Naive thymus-derived CD4-positive, alpha-beta T cell (primary cell): ENCODE measurements around the gene ZNF415. TPM values are rescaled to one million over a fixed set of nuclear protein-coding genes. Genes with fewer than 3 reads are reported as not detected.

Experiments used
- ATAC-seq: fragments of 150-1000 bp; cut with Tn5 transposase; 2 replicates; pipeline ENCODE4 v1.10.0; 2021; ENCODE audit warnings: mild to moderate bottlenecking, moderate library complexity
- CTCF ChIA-PET: fragments of 350-600 bp; sonication (Branson Sonifier 250); formaldehyde crosslinking; loops from one replicate; lab custom pipeline; 2021; ENCODE audit warnings: antibody characterized with exemption; lab: Charles Lee
- POLR2A ChIA-PET: fragments of 350-600 bp; sonication (Branson Sonifier 250); formaldehyde crosslinking; loops from one replicate; lab custom pipeline; 2021; ENCODE audit warnings: antibody characterized with exemption, inconsistent platforms; lab: Charles Lee
- DNase-seq, 9 donors: peaks; one replicate each; pipeline versions ENCODE4 v3.0.0 to v3.0.0-alpha.2; 2020 to 2022; ENCODE audit warnings: mixed read lengths in 1 of 9
- H3K27ac ChIP-seq: one replicate; pipeline ENCODE4 v1.7.0; 2013; ENCODE audit warnings: mild to moderate bottlenecking, low read depth, low read length, moderate library complexity
- H3K27me3 ChIP-seq, 2 donors: one replicate each; pipeline ENCODE4 v1.7.0; 2013; ENCODE audit warnings: low read length in 2 of 2, mild to moderate bottlenecking in 2 of 2, moderate library complexity in 2 of 2; ENCODE audit not compliant: control insufficient read depth in 2 of 2, insufficient read depth in 2 of 2
- H3K36me3 ChIP-seq, 3 experiments: 1 replicate in 2 of 3; 2 replicates in 1 of 3; pipeline ENCODE4 v1.7.0; 2013; ENCODE audit warnings: low read length in 3 of 3, mild to moderate bottlenecking in 3 of 3, moderate library complexity in 1 of 3; ENCODE audit not compliant: insufficient read depth in 3 of 3, control insufficient read depth in 2 of 3
- H3K4me1 ChIP-seq, 2 donors: one replicate each; pipeline ENCODE4 v1.7.0; 2013; ENCODE audit warnings: low read length in 2 of 2, mild to moderate bottlenecking in 2 of 2, moderate library complexity in 1 of 2; ENCODE audit not compliant: control insufficient read depth in 2 of 2, insufficient read depth in 2 of 2
- H3K4me3 ChIP-seq: 2 replicates; pipeline ENCODE4 v1.7.0; 2013; ENCODE audit warnings: mild to moderate bottlenecking, low read length
- H3K9me3 ChIP-seq, 3 experiments: 1 replicate in 2 of 3; 2 replicates in 1 of 3; pipeline ENCODE4 v1.7.0; 2013; ENCODE audit warnings: low read length in 3 of 3; ENCODE audit not compliant: control insufficient read depth in 2 of 3
- H3K27ac Mint-ChIP-seq, 9 donors: one replicate each; pipeline ENCODE4 v1.8.0; 2020 to 2022; ENCODE audit warnings: mixed read lengths in 9 of 9, mild to moderate bottlenecking in 8 of 9, moderate library complexity in 5 of 9, inconsistent platforms in 2 of 9
- H3K27me3 Mint-ChIP-seq, 5 donors: one replicate each; pipeline ENCODE4 v1.8.0; 2021 to 2022; ENCODE audit warnings: mixed read lengths in 5 of 5, mild to moderate bottlenecking in 1 of 5
- H3K36me3 Mint-ChIP-seq, 5 donors: one replicate each; pipeline ENCODE4 v1.8.0; 2020 to 2022; ENCODE audit warnings: mixed read lengths in 5 of 5, mild to moderate bottlenecking in 3 of 5, inconsistent platforms in 1 of 5
- H3K4me1 Mint-ChIP-seq, 7 donors: one replicate each; pipeline ENCODE4 v1.8.0; 2020 to 2022; ENCODE audit warnings: mixed read lengths in 7 of 7, mild to moderate bottlenecking in 3 of 7, inconsistent platforms in 1 of 7
- H3K4me3 Mint-ChIP-seq, 10 donors: one replicate each; pipeline ENCODE4 v1.8.0; 2020 to 2022; ENCODE audit warnings: mild to moderate bottlenecking in 10 of 10, mixed read lengths in 10 of 10, moderate library complexity in 6 of 10, inconsistent platforms in 2 of 10
- H3K9me3 Mint-ChIP-seq, 11 donors: one replicate each; pipeline ENCODE4 v1.8.0; 2020 to 2022; ENCODE audit warnings: mixed read lengths in 11 of 11, mild to moderate bottlenecking in 4 of 11, inconsistent platforms in 1 of 11, moderate library complexity in 1 of 11
- intact Hi-C, 2 donors: fragments of 100-400 bp; cut with micrococcal nuclease; formaldehyde crosslinking; loops; one replicate each; pipeline ENCODE4 v1.15.1; 2023
- polyA plus RNA-seq, 2 donors: library from polyadenylated mRNA; unstranded; fragments of 300-500 nt; fragmentation: Illumina TruSeq; gene quantifications; one replicate each; pipeline ENCODE4 v1.2.3, GENCODE V29; 2021
- total RNA-seq, 6 experiments: library from RNA in 5 of 6; stranded (reverse) in 5 of 6; gene quantifications; 1 replicate in 5 of 6; 2 replicates in 1 of 6; pipeline ENCODE4 v1.2.3 and lab custom pipeline; 2021 to 2026

ZNF415 gene
- total and polyA plus RNA-seq, 7 experiments from 2014 or later: 0.58 to 3.6 (median 1.2) TPM

GRCh38 chr19:53091413-53092254 is 41.1 kb downstream of the ZNF415 start:
- Mint-ChIP-seq H3K9me3 (peaks cover 0 to 80% (median 10%) of the 10 kb centered on the region in 11 donors), H3K27me3 (no peaks in the 10 kb centered on the region), H3K36me3 (peaks cover 25 to 91% (median 86%) of the 10 kb centered on the region in 5 donors), H3K27ac (no peak overlapping the region), H3K4me3 (no peak overlapping the region), H3K4me1 (peaks cover 4 to 18% (median 7%) of the 10 kb centered on the region in 7 donors)
- intact Hi-C loops: no loop called here
- no peaks in the 10 kb centered on the region for H3K9me3 ChIP-seq
- H3K36me3 ChIP-seq: peaks cover 14 to 63% (median 15%) of the 10 kb centered on the region in 3 experiments
- no peak for DNase-seq
- no peak for ATAC-seq
- ChIA-PET CTCF (no interaction called here), POLR2A (no interaction called here)
- H3K27ac ChIP-seq: no peak overlapping the region
- H3K4me1 ChIP-seq: no peaks in the 10 kb centered on the region
- H3K4me3 ChIP-seq: no peak overlapping the region
- no peaks in the 10 kb centered on the region for H3K27me3 ChIP-seq

DNA sequence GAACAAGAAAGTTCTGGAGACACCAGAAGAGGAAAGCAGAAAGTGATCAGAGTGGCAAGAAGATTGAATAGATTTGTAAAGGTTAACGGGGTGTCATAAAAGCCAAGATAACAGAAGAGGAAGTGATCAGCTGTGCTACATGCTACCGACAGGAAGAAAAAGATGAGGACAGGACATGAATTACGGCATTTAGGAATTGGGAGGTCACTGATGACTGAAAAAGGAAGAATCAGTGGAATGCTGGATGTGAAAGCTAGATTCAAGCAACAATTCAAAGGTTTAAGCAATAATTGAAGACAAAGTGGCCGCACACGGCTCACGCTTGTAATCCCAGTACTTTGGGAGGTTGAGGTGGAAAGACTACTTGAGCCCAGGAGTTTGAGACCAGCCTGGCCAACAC is 44.6 kb downstream of the ZNF415 start:
- Mint-ChIP-seq H3K4me1 (peaks cover 3 to 9% (median 6%) of the 10 kb centered on the region in 7 donors), H3K36me3 (peaks cover 39 to 94% (median 94%) of the 10 kb centered on the region in 5 donors), H3K27ac (peak overlapping the region in 1 of 9 donors; percentile 45), H3K27me3 (no peaks in the 10 kb centered on the region), H3K9me3 (peaks cover 0 to 88% (median 18%) of the 10 kb centered on the region in 11 donors), H3K4me3 (no peak overlapping the region)
- peaks cover 20 to 81% (median 36%) of the 10 kb centered on the region in 3 experiments for H3K36me3 ChIP-seq
- H3K27me3 ChIP-seq: no peaks in the 10 kb centered on the region
- no peaks in the 10 kb centered on the region for H3K4me1 ChIP-seq
- CTCF ChIA-PET: no interaction called here
- ATAC-seq (no peak), DNase-seq (no peak)
- intact Hi-C loops: no loop called here
- H3K4me3 ChIP-seq: no peak overlapping the region
- no peak overlapping the region for H3K27ac ChIP-seq
- peaks cover 0 to 12% (median 3%) of the 10 kb centered on the region in 3 experiments for H3K9me3 ChIP-seq
- POLR2A ChIA-PET: no interaction called here

DNA sequence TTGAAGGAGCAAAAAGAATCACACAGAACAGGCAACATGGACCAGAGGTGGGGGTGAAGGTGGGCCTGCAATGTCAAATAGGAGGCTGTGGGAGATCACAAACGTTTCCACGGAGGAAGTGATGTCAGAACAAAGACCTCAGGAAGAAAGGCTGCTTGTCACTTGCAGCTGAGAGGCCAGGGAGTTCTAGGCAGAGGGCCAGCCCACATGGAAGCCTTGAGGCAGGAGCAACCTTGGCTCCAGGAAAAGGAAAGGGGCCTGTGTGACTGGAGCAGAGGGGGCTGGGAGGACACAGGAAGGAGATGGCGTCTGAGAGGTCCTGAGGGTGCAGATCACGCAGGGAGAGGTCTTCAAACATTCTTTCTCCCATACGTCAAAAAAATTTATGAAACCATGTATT is 45.8 kb downstream of the ZNF415 start:
- intact Hi-C loops: no loop called here
- ATAC-seq: no peak
- no peak overlapping the region for H3K4me3 Mint-ChIP-seq
- CTCF ChIA-PET: no interaction called here
- peak overlapping the region in 3 of 9 donors; percentile 8 to 65 (median 32) for H3K27ac Mint-ChIP-seq
- Histone ChIP-seq H3K4me1 (no peaks in the 10 kb centered on the region), H3K36me3 (peaks cover 20 to 85% (median 38%) of the 10 kb centered on the region in 3 experiments), H3K9me3 (peaks cover 0 to 19% (median 4%) of the 10 kb centered on the region in 3 experiments), H3K27ac (no peak overlapping the region), H3K27me3 (no peaks in the 10 kb centered on the region), H3K4me3 (no peak overlapping the region)
- no peaks in the 10 kb centered on the region for H3K27me3 Mint-ChIP-seq
- POLR2A ChIA-PET: no interaction called here
- H3K9me3 Mint-ChIP-seq: peaks cover 0 to 93% (median 22%) of the 10 kb centered on the region in 11 donors
- peaks cover 41 to 97% (median 96%) of the 10 kb centered on the region in 5 donors for H3K36me3 Mint-ChIP-seq
- no peak for DNase-seq
- H3K4me1 Mint-ChIP-seq: peaks cover 3 to 7% (median 4%) of the 10 kb centered on the region in 7 donors

GRCh38 chr19:53085496-53085895 is 47.2 kb downstream of the ZNF415 start:
- H3K4me1 ChIP-seq: no peaks in the 10 kb centered on the region
- H3K36me3 ChIP-seq: peaks cover 18 to 78% (median 32%) of the 10 kb centered on the region in 3 experiments
- peaks cover 3 to 8% (median 6%) of the 10 kb centered on the region in 7 donors for H3K4me1 Mint-ChIP-seq
- no peak overlapping the region for H3K4me3 Mint-ChIP-seq
- no peaks in the 10 kb centered on the region for H3K27me3 Mint-ChIP-seq
- H3K36me3 Mint-ChIP-seq: peaks cover 54 to 98% (median 97%) of the 10 kb centered on the region in 5 donors
- peaks cover 0 to 32% (median 7%) of the 10 kb centered on the region in 3 experiments for H3K9me3 ChIP-seq
- no peaks in the 10 kb centered on the region for H3K27me3 ChIP-seq
- intact Hi-C loops: no loop called here
- POLR2A ChIA-PET: no interaction called here
- CTCF ChIA-PET: no interaction called here
- no peak overlapping the region for H3K4me3 ChIP-seq
- ATAC-seq (no peak), DNase-seq (no peak)
- peaks cover 4 to 95% (median 37%) of the 10 kb centered on the region in 11 donors for H3K9me3 Mint-ChIP-seq
- no peak overlapping the region for H3K27ac ChIP-seq
- peak overlapping the region in 1 of 9 donors; percentile 8 for H3K27ac Mint-ChIP-seq

DNA sequence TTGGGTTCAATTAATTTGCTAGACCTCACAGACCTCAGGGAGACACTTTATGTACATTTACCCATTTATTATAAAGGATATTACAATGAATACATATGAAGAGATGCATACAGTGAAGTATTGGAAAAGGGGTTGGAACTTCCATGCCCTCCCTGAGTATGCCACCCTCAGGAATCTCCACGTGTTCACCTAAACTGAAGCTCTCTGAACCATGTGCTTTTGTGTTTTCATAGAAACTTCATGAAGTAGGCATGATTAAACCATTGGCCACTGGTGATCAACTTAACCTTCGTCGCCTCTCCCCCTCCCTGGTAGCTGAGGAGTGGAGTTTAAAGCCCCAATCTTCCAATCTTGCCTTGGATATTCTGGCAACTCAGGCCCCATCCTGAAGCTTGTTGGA is 49.8 kb downstream of the ZNF415 start:
- H3K27ac ChIP-seq: no peak overlapping the region
- no peak for DNase-seq
- intact Hi-C loops: no loop called here
- Mint-ChIP-seq H3K4me3 (no peak overlapping the region), H3K27ac (no peak overlapping the region), H3K4me1 (peaks cover 0 to 6% (median 3%) of the 10 kb centered on the region in 7 donors), H3K36me3 (peaks cover 53 to 98% (median 96%) of the 10 kb centered on the region in 5 donors), H3K9me3 (peaks cover 12 to 98% (median 56%) of the 10 kb centered on the region in 11 donors), H3K27me3 (no peaks in the 10 kb centered on the region)
- CTCF ChIA-PET: no interaction called here
- ATAC-seq: no peak
- POLR2A ChIA-PET: interaction anchor here (0.7 kb wide), 1 partner anchor 19 kb away, joined by 3 read pairs; no protein-coding TSS in a partner anchor
- H3K4me3 ChIP-seq: no peak overlapping the region
- peaks cover 11 to 76% (median 30%) of the 10 kb centered on the region in 3 experiments for H3K36me3 ChIP-seq
- no peaks in the 10 kb centered on the region for H3K27me3 ChIP-seq
- H3K4me1 ChIP-seq: no peaks in the 10 kb centered on the region
- H3K9me3 ChIP-seq: peaks cover 0 to 46% (median 7%) of the 10 kb centered on the region in 3 experiments

DNA sequence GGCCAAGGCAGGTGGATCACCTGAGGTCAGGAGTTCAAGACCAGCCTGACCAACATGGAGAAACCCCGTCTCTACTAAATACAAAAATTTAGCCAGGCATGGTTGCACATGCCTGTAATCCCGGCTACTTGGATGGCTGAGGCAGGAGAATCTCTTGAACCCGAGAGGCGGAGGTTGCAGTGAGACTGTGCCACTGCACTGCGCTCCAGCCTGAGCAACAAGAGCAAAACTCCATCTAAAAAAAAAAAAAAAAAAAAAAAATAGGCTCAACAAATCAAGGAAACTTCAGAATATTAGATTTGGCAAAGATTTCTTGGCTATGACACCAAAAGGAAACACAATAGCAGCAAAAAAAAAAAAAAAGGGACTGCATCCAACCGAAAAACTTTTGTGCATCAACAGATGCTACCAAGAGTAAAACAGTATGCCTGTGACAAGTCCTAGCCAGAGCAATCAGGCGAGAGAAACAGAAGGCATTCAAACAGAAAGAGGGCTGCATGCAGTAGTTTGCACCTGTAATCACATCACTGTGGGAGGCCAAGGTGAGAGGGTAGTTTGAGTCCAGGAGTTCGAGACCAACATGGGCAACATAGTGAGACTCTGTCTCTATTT is 53.3 kb downstream of the ZNF415 start:
- CTCF ChIA-PET: no interaction called here
- Histone ChIP-seq H3K36me3 (peaks cover 12 to 71% (median 20%) of the 10 kb centered on the region in 3 experiments), H3K9me3 (peaks cover 6 to 73% (median 21%) of the 10 kb centered on the region in 3 experiments), H3K27ac (no peak overlapping the region), H3K4me1 (no peaks in the 10 kb centered on the region), H3K4me3 (no peak overlapping the region), H3K27me3 (no peaks in the 10 kb centered on the region)
- intact Hi-C loops: no loop called here
- Mint-ChIP-seq H3K27me3 (no peaks in the 10 kb centered on the region), H3K9me3 (peaks cover 12 to 100% (median 86%) of the 10 kb centered on the region in 11 donors), H3K4me3 (no peak overlapping the region), H3K27ac (peak overlapping the region in 2 of 9 donors; percentile 39 to 48), H3K4me1 (peaks cover 0 to 4% (median 0%) of the 10 kb centered on the region in 7 donors), H3K36me3 (peaks cover 57 to 98% (median 97%) of the 10 kb centered on the region in 5 donors)
- POLR2A ChIA-PET: no interaction called here
- ATAC-seq: no peak
- DNase-seq: no peak
